Mucosa of descending colon (tissue), 3 donors: Measurements from ENCODE around the gene GALNT10. TPM values are rescaled to one million over a fixed set of nuclear protein-coding genes. Genes with fewer than 3 reads are reported as not detected.

Experiments
- ATAC-seq: fragments of 200-7000 bp; cut with Tn5 transposase; one replicate; pipeline ENCODE4 v1.9.1; 2020; ENCODE audit warnings: mild to moderate bottlenecking, moderate library complexity
- DNase-seq, 3 donors: peaks; one replicate each; pipeline ENCODE4 v3.0.0-alpha.2; 2020
- H3K36me3 ChIP-seq: fragments of 200-600 bp; one replicate; pipeline ENCODE4 v1.8.0; 2021; ENCODE audit warnings: low read depth, mild to moderate bottlenecking
- H3K4me1 ChIP-seq: fragments of 200-600 bp; one replicate; pipeline ENCODE4 v1.8.0; 2021; ENCODE audit warnings: low read depth, mild to moderate bottlenecking
- H3K4me3 ChIP-seq: fragments of 200-600 bp; one replicate; pipeline ENCODE4 v1.8.0; 2021; ENCODE audit warnings: mild to moderate bottlenecking
- H3K9me3 ChIP-seq: fragments of 200-600 bp; one replicate; pipeline ENCODE4 v1.8.0; 2021; ENCODE audit warnings: mild to moderate bottlenecking
- intact Hi-C, 2 donors: fragments of 100-400 bp; cut with DNase I in 1 of 2; cut with micrococcal nuclease in 1 of 2; formaldehyde crosslinking; loops; one replicate each; pipeline versions ENCODE4 v1.11.0 to v1.11.1; 2022; cut with DNase I, micrococcal nuclease
- total RNA-seq, 3 donors: library from RNA; stranded (reverse); fragmentation: NEBNext Ultra II Directional in 2 of 3; extraction: Animal tissue kit (Norgen Biotek cat#: 25700) in 2 of 3; gene quantifications; one replicate each; pipeline versions ENCODE4 v1.2.1 to v1.2.4, GENCODE V29; 2021 to 2023
- TF ChIP-seq, protein P1 (sequence below): fragments of 200-600 bp; IDR thresholded peaks from one replicate; pipeline ENCODE4 v1.8.0; 2022; ENCODE audit warnings: antibody characterized with exemption, mild to moderate bottlenecking
- donor health status: DM: no; HTN: no; CAD: no; lungs with moderate emphysema.
- donor health status: DM: no; HTN: no; CAD: no.
- donor health status: DM: no; HTN: yes; CAD: no.

The GALNT10 gene
- total RNA-seq, 3 donors from 2014 or later = 38.5 to 51.5 (median 41.4) TPM

DNA sequence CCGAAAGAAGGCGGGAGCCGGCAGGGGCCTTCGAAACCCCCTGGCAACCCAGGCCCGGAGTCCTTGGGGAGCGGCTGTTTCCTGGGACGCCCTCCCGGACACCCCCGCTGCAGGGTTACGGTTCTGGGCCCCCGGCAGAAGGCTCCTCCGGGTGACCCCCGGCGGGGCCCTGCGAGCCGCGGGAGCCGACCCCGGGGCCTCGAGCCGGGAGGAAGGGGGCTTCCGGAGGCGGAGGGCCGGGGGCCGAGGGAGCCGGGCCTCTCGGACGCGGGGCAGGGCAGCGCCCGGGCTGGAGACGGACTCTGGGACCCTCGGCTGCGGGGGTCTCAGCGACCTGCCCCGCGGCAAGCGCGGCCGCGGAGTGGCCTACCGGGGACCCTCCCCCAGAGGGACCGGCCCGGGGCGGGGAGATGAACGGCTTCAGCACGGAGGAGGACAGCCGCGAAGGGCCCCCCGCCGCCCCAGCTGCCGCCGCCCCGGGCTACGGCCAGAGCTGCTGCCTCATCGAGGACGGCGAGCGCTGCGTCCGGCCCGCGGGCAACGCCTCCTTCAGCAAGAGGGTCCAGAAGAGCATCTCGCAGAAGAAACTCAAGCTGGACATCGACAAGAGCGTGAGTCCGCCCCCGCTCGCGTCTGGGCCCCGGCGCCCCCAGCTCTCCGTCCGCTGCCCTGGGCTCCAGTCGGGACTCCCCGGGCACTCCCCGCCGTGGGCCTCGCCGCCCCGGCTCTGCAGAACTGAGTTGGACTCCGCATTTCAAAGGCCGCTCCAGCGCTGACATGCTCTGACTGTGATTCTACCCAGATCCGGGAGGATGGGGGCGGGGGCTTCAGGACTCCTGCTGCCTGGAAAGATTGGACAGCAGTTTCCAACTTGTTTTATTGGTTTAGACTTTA, 255.9 kb downstream of the GALNT10 start:
- Histone ChIP-seq H3K4me1 (no peaks in the 10 kb centered on the region), H3K4me3 (peak overlapping the region; percentile 96), H3K36me3 (no peaks in the 10 kb centered on the region), H3K9me3 (no peaks in the 10 kb centered on the region)
- TF ChIP-seq, protein P1, sequence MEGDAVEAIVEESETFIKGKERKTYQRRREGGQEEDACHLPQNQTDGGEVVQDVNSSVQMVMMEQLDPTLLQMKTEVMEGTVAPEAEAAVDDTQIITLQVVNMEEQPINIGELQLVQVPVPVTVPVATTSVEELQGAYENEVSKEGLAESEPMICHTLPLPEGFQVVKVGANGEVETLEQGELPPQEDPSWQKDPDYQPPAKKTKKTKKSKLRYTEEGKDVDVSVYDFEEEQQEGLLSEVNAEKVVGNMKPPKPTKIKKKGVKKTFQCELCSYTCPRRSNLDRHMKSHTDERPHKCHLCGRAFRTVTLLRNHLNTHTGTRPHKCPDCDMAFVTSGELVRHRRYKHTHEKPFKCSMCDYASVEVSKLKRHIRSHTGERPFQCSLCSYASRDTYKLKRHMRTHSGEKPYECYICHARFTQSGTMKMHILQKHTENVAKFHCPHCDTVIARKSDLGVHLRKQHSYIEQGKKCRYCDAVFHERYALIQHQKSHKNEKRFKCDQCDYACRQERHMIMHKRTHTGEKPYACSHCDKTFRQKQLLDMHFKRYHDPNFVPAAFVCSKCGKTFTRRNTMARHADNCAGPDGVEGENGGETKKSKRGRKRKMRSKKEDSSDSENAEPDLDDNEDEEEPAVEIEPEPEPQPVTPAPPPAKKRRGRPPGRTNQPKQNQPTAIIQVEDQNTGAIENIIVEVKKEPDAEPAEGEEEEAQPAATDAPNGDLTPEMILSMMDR = no peak
- ATAC-seq (peak; percentile 42), DNase-seq (peak; percentile 59 to 74 (median 71))
- intact Hi-C loops = no loop called here

DNA sequence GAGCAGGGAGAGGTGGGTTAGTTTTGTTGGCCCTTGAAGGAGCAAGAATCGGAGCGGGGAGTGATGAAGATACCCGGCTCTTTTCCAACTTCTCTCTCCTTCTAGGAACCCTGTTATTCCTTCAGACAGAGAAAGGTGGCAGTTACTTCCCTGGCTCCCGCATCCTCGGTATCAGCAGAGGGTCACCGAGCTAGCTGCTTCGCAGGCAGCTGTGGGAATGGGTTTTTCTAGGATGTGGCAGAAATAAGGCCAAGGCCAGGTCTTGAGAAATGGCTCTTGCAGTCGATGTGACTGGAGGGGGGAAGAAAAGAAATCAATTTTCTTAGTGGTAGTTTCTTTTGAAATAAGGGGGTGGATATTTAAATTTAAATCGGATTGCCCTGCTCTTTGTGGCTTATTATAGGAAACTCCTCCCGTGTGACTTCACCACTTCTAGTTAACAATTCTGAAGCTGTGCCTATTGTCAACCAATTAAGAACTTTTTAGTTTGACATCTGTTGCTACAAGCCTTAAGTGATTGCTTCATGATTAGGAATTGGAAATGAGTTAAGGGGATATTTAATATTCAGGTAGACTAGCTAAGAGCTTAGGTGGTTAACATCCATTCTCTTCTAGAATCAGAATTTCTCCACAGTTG, 256.7 kb downstream of the GALNT10 start:
- H3K36me3 ChIP-seq = no peaks in the 10 kb centered on the region
- H3K4me3 ChIP-seq = no peak overlapping the region
- intact Hi-C loops = no loop called here
- TF ChIP-seq, protein P1 = no peak
- ATAC-seq (no peak), DNase-seq (no peak)
- H3K9me3 ChIP-seq = no peaks in the 10 kb centered on the region
- no peaks in the 10 kb centered on the region for H3K4me1 ChIP-seq

DNA sequence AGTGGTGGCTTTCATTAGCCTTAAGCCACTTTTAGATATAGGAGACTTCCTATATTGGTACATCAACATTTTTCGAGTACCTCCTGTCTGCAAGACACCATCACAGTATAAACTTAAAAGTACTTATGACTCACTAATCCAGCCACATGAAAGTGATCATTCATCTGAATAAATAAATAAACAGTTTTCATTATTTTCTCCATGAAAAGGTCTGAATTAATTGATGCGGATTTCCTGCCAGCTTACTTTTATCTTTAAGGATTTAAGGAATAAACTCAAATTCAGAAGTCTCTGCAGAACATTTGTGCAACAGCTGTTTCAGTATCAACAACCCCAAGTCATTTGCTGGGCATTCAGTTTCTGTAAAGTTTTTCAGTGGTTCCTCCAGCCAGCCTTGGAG, 259.3 kb downstream of the GALNT10 start:
- Histone ChIP-seq H3K9me3 (no peaks in the 10 kb centered on the region), H3K4me1 (no peaks in the 10 kb centered on the region), H3K4me3 (no peak overlapping the region), H3K36me3 (no peaks in the 10 kb centered on the region)
- intact Hi-C loops = no loop called here
- TF ChIP-seq, protein P1 = no peak
- DNase-seq = no peak
- no peak for ATAC-seq

DNA sequence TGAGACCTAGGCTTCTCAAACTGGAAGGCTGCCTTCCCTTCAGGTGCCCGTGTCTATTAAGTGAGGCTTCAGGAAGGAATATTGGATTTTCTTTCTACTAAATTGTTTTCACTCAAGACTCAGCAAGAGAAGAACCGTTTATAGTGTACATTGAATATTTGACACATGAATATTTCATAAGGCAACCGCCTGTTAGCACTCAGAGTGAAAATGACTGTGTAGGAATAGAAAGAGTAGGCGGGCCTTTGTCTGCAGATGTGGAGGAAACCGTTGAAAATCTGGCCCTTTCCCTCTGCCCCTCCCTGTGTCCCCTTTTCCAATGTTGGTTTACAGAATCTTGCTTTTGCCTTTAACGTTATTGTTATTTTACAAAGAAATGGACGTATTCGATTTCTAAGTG, 261.4 kb downstream of the GALNT10 start:
- no peak for DNase-seq
- TF ChIP-seq, protein P1 = no peak
- H3K36me3 ChIP-seq = no peaks in the 10 kb centered on the region
- no peaks in the 10 kb centered on the region for H3K9me3 ChIP-seq
- ATAC-seq = no peak
- intact Hi-C loops = no loop called here
- no peaks in the 10 kb centered on the region for H3K4me1 ChIP-seq
- H3K4me3 ChIP-seq = no peak overlapping the region

DNA sequence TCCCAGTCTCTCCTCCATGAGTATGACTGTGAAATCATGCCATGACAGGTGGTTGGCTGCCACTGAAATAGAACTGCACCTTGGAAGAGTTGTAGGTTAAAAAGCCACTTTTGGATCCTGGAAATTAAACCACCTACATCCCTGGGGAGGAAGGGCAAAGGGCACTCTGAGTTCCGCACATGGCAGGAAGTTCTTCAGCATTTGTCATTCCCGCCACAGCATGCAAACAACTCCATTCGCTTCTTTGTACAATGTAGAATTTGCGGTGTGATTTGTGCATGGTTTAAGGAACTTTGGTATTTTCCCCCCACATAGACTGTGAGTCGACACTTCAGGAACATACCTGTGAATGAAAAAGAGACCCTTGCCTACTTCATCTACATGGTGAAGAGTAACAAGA, 265.1 kb downstream of the GALNT10 start:
- no peak overlapping the region for H3K4me3 ChIP-seq
- H3K36me3 ChIP-seq = no peaks in the 10 kb centered on the region
- H3K9me3 ChIP-seq = no peaks in the 10 kb centered on the region
- DNase-seq (no peak), ATAC-seq (no peak)
- intact Hi-C loops = no loop called here
- no peaks in the 10 kb centered on the region for H3K4me1 ChIP-seq
- TF ChIP-seq, protein P1 = no peak
